ENCODE results near the gene UGT1A3.

Gene UGT1A3

DNA sequence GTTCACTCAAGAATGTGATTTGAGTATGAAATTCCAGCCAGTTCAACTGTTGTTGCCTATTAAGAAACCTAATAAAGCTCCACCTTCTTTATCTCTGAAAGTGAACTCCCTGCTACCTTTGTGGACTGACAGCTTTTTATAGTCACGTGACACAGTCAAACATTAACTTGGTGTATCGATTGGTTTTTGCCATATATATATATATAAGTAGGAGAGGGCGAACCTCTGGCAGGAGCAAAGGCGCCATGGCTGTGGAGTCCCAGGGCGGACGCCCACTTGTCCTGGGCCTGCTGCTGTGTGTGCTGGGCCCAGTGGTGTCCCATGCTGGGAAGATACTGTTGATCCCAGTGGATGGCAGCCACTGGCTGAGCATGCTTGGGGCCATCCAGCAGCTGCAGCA is 31.2 kb downstream of the UGT1A3 start, which contains the start of gene UGT1A1:
UGT1A1 (plus strand) TSS at position 228 of the 400 bp plus-strand sequence; CDS start at position 246, 18 bp downstream.
- DNase-seq, result no peak

DNA sequence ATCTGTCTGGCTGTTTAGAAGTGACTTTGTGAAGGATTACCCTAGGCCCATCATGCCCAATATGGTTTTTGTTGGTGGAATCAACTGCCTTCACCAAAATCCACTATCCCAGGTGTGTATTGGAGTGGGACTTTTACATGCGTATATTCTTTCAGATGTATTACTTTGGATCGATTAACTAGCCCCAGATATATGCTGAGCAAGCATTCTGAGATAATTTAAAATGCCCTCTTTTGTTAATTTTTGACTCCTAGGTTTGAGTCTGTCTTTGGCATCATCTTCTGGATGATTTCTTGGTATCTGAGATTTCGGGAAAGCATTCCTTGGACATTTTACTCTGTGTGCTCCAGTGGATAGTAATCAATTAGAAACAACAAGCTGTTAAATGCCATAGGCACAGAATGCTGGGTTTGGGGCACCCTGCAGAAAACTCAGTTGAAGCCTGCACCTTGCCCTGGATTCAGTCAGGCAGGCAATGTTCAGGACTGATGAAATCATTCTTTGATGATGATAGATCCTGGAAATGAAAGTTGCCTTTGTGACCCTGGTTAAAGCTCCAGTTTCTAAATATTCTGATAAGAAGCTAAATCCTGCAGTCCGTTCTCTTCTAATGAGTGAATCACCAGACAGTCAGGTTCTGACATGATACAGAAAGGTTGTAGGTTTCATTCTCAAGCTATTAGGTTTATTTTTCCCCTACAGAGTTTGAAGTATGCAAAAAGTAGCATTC is 32.4 kb downstream of the UGT1A3 start:
- no peak for DNase-seq

DNA sequence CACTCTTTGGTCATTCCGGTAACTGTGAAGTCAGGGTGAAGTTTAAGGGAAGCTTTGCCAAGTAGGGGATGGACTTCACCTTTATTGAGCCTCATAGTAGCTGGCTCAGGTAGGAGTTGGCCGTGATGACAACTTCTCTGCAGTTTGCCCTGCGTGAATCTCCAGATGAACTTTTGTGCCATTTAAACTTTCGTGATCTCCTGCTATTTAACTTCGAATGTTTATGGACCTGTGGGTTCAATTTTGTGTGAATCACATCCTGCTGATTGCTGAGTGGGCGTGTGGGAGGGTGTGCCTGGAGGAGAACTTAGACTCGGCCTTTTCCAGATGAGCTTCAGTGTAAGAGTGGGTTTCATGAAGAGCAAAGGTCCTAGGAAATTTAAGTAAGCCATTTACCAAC is 35.4 kb downstream of the UGT1A3 start:
- DNase-seq, result no peak

DNA sequence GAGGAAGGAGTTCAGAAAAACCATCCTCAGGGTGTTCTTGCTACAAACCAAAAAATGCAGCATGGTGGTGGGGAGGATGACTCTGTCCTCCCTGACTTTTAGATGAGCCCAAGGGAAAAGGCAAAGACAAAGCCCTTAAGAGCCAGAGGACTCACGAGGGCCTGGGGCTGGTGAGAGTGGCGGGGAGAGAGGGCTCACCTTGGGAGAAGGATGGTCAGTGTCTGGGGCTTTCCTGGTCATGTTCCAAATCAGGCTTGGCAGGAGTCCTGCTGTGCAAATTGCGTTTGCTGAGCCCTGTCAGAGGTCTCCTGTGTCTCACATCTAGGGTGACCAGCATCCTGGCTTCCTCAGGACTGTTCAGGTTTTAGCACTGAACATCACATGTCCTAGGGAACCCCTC is 35.9 kb downstream of the UGT1A3 start:
- DNase-seq, result no peak

DNA sequence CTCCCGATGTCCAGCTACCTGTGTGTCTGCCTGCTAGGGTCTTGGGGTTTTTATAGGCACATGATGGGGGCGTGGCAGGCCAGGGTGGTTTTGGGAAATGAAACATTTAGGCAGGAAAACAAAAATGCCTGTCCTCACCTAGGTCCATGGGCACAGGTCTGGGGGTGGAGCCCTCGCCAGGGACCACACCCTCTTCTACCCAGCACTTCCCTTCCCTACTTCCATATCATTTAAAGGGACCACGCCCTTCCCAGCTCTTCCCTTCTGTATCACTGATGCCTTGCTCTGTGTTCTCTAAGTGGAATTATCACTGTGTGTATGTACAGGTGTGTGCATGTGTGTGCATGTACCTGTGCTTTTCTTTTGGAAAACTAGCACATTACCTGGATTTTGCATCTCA is 37.6 kb downstream of the UGT1A3 start:
- DNase-seq, result no peak

DNA sequence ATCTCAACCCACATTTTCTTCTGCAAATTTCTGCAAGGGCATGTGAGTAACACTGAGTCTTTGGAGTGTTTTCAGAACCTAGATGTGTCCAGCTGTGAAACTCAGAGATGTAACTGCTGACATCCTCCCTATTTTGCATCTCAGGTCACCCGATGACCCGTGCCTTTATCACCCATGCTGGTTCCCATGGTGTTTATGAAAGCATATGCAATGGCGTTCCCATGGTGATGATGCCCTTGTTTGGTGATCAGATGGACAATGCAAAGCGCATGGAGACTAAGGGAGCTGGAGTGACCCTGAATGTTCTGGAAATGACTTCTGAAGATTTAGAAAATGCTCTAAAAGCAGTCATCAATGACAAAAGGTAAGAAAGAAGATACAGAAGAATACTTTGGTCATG is 39.2 kb downstream of the UGT1A3 start:
- no peak for DNase-seq

DNA sequence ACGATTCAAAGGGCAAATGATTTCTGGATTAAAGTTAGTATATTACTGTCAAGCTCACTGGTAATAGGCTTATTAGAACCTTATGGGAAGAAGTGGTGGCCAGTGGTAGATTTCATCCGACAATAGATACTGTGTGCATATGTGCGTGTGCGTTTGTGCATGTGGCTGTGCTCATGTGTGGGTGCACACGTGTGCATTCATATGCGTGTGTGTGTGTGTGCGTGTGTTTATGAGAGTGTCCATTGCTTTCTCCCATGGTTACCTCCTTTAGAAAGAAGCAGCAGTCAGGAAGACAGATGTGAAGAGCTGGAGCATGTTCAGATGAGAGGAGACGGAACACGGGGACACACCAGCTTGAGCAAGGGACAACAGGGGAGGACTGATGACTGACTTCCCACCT is 40.4 kb downstream of the UGT1A3 start:
- DNase-seq, result no peak

DNA sequence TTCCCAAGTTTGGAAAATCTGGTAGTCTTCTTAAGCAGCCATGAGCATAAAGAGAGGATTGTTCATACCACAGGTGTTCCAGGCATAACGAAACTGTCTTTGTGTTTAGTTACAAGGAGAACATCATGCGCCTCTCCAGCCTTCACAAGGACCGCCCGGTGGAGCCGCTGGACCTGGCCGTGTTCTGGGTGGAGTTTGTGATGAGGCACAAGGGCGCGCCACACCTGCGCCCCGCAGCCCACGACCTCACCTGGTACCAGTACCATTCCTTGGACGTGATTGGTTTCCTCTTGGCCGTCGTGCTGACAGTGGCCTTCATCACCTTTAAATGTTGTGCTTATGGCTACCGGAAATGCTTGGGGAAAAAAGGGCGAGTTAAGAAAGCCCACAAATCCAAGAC is 43.3 kb downstream of the UGT1A3 start:
- no peak for DNase-seq

DNA sequence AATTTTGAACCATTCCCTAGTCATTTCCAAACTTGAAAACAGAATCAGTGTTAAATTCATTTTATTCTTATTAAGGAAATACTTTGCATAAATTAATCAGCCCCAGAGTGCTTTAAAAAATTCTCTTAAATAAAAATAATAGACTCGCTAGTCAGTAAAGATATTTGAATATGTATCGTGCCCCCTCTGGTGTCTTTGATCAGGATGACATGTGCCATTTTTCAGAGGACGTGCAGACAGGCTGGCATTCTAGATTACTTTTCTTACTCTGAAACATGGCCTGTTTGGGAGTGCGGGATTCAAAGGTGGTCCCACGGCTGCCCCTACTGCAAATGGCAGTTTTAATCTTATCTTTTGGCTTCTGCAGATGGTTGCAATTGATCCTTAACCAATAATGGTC is 43.7 kb downstream of the UGT1A3 start:
- DNase-seq, result no peak

DNA sequence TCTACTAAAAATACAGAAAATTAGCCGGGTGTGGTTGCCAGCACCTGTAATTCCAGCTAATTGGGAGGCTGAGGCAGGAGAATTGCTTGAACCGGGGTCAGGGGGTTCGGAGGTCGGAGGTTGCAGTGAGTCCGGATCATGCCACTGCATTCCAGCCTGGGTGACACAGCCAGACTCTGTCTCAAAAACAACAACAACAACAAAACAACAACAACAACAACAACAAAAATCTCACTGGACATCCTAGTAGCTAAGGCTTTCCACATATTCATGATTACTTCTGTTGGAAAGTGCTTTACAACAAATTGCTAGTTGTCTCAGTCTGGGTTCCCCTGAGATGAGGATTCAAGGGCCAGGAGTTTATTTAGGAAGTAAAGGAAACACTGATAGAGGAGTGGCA is 45.0 kb downstream of the UGT1A3 start:
- no peak for DNase-seq

DNA sequence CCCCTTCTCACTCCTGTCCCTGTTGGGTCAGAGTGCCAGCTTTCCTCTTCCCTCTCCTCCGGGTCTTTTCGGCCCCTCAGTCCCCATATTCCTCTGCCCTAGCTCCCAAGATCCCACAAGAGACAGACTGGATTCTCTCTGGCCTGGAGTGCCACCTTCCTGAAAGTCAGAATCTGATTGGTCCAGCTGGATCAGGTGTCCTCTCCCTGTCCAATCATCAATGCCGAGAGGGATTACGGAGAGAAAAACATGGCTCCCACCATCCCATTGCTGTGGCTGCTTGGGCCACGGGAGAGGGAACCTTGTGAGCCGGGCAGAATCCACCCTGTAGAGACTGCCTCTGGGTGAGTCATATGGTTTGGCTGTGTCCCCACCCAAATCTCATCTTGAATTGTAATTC is 46.6 kb downstream of the UGT1A3 start:
- DNase-seq, result no peak

DNA sequence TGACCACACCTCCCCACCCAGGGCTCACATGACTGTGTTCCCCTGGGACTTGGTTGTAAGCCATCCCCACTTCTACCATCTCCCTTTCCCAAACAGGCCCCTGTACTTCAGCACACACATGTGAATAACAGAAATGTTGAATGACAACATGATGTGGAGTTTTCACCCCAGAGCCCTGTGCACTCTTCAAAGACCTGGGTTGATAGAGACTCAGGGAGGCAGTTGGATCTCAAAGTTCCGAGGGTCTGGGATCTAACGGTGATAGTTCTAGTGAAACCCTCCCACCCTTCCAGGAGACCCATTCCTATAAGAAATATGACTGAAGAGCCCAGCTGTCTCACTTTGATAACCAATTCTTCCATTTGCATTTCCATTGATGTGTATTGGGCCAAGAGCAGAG is 49.2 kb downstream of the UGT1A3 start, which contains the start of gene MROH2A:
MROH2A (plus strand) TSS at position 301 of the 400 bp plus-strand sequence. CDS start 1,029 bp downstream, outside the sequence.
- no peak for DNase-seq

DNA sequence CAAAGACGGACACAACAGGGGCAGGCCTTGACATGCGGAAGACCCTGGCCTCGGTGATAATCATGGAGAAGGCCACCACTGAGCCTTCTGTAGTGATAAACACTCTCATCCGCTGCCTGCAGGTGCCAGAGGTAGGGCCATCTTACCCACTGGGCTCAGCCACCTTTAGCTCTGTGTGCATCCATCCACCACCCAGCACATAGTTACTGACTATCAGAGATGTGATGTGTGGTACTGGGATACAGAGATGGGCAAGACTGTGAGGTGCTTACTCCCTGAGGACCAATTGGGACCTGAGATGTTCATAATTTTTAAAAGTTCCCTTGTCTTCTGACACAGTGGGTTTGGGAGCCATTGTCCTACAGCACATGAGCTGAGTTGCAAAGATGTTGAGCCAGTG is 50.9 kb downstream of the UGT1A3 start:
- no peak for DNase-seq

DNA sequence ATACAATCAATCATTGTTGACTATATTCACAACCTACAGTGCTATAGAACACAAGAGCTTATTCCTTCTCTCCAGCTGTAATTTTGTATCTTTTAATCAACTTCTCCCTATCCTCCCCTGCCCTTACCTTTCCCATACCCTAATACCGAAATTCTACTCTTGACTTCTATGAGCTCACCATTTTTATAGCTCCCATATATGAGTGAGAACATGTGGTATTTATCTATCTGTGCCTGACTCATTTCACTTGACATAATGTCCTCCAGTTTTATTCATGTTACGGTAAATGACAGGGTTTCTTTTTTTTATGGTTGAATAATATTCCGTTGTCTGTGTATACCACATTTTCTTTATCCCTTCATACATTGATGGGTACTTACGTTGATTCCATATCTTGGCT is 51.9 kb downstream of the UGT1A3 start:
- DNase-seq, result no peak

DNA sequence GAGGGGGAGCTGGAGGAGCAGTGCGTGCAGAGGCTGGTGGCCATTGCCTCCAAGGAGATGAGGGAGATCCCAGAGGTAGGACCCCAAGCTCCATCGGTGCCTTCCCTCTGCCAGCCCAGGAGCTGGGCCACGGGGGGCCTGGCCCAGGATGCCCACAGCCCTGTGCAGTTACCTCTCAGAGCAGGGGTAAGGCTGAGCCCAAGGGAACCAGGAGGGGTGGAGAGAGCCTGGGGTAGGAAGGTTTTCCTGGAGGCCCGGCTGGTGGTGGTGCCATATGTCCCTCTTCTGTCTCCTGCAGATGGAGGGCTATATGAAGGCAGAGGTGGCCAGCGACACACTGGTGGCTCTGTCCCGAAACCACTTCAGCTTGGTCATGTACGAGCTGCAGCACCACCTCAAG is 60.7 kb downstream of the UGT1A3 start:
- no peak for DNase-seq

DNA sequence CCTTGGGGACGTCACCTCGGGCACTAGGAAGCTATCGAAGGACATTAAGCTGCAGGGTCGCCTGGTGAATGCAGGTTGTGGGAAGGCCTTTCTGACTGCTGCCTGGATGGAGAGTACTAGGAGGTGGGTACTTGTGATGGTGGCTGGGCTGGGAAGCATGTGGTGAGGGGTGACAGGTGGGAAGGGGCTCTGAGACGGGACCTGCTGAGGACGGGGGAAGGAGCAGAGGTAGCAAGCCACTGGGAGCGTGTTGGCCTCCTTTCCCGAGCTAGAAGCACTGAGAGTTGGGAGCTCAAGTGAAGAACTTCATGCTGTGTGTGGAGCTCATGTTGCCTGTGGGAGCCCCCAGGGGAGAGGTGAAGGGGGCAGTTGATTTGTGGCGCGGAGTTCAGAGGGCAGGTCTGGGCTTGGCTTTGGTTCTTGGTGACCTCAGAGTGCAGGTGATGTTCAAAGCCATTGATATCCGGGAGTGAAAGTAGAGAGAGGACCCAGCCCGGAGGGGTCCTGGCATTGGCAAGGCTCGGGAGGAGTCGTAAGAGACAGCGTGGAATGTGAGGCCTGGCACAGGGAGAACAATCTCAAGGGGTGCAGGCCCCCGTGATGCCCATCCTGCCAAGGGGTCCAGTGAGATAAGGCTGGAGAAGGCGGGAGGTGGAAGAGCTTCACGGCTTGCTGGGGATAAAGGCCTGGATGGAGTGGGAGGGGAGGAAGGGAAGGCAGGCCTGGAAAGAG is 62.5 kb downstream of the UGT1A3 start:
- DNase-seq, result no peak

DNA sequence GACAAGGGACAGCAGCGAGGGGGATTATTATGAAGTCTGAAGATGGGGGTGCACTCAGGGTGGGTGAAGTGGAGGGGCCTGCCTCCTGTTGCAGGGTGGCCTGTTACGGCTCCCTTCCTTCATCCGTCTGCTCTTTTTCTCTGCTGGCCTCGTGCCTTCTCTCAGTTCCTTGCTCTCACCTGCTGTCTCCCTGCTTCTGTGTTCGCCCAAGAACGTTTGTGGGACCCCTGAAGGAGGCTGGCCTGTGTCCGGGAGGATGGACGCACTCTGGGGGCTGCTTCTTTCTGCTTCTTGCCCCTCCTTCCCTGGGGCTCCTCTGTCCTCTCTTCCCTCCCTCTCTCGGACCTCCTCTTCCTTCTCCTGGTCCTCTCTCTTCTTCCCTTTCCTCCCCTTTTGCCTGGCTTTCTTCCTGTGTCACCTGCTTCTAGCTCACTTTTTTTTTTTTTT is 63.1 kb downstream of the UGT1A3 start:
- no peak for DNase-seq

DNA sequence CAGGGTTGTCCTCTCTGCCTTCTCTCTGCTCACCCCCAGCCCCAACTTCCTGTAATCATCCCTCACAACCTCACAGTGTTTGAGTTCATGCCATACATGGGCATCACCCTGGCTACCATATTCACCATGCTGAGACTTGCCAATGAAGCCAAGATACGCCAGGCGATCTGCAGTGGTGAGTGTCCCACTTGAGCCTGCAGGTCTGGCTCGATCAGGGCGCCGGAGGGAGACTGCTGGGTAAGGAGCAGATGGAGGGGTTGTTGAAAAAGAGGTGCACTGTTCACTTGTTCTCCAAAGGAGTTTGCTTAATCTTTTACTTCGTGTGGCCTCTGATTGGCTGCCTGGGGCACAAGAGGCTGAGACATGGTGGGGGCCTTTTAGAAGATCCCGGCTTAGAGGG is 63.9 kb downstream of the UGT1A3 start:
- DNase-seq, result no peak

DNA sequence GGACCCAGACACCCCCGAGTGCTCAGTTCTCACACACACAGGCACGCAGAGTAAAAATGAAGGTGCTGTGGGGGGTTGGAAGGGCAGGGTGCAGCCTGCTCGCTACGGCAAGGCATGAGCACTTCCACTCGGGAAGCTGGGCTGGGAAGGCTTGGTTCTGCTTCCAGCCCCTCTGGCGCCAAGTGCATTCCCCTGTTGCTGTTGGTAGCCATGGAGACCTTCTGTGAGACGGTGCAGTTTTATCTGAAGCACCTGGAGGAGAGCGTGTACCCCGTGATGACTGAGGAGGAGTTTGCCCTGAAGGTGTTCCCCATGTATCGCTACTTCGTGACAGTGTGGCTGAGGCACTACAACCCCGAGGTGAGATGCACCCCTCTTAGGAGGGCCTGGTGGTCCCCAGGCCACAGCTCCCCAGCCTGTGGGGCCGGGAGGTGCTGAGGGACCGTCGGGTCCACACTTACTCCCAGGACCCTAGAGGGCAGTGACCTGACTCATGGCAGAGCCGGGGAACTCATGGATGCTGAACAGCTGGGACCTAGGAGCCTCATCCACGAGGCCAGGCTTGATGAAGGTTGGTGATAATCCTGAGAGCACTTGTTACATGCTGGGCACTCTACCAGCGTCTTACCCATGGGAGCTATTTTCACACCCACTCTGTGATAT is 64.8 kb downstream of the UGT1A3 start:
- no peak for DNase-seq

DNA sequence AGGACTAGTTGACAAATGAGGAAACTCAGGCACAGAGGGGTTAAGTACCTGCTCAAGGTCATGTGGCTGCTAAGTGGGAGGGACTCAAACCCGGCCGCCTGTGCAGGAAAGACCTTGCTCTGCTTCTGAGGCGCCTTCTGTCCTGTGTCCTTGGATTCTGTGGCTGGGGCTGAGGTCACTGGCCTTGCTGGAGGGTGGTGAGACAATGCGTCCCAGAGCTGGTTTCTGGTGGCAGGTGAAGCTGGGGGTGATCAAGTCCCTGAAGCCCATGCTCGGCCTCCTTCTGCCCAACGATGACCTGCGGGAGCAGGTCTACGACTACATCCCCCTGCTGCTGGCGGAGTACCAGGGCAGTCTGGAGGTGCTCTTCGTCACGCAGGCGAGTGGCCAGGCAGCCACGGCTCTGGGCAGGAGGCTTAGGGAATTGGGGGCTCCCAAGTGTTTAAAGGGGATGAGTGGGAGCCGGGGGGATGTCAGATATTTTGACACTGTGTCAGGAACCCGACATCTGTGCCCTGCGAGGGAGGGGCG is 65.4 kb downstream of the UGT1A3 start:
- no peak for DNase-seq

DNA sequence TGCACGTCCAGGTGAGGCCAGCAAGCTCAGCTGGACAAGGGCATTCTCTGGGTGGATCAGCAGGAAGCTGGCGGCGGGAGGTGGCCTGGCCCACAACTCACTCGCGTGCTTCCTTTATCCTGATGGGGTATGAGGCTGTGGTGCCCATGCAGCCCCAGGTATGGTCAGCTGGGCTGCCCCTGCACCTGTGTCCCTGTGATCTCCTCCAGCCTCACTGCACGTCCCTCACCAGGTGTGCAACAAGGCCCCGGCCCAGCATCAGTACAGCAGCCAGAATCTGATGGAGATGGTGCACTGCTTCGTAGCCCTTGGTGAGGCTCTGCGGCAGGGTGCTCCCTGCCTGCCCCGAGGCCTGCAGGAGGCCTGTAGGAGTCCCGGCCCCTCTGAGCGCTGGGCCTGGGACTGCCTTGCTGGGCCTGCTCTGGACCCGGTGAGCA is 66.9 kb downstream of the UGT1A3 start:
- DNase-seq, result no peak

DNA sequence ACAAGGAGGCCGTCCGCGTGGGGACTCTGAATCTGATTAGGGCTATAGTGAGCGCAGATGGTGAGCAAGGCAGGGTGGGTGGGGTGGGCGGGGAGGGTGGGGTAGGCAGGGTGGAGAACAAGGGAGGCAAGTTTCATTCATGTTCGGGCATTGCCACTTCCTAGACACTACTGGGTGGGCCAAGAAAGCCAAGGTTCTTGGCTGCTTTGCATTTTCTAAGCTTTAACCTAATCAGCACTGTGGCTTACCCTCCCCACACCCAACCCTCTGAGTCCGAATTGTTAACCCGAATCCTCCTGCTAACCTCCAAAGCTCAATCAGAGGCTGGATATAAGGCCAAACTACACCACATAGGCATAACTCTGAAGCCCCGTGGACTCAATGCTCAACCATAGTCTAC is 67.4 kb downstream of the UGT1A3 start:
- no peak for DNase-seq

DNA sequence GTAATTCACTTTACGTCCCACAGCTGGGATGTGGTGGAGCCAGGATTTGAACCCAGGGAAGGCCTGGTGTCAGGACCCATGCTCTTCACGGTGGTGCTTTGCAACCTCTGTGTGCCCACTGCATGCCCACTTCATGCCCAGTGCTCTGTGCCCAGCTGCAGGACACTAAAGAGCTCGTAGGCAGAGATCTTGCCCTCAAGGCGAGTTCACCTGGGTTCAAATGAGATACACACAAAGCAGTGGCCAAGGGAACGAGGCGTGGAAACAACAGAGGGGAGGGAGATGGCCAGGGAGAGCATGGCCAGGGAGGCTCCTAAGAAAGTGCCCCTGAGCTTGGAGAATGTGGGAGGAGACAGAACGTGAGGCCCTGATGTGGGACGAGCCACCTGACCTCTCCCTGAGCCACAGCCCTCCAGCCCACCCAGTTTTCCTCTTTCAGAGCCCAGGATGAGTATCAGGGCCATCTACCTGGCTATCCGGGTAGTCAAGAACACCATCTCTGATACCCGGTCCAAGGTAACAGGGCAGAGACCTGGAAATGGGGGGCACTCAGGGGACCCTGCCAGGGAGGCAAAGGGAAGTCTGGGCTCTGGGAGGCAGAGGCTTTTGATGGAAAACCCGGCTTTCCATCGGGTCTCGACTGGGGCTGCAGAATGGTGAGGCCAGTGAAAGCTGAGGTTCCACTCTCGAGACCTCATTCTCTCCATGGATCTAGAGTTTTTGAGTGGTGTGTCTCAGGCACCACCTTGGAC is 69.7 kb downstream of the UGT1A3 start:
- DNase-seq, result no peak
